ENCODE results near the gene PMCH. TPM values are rescaled to one million over a fixed set of nuclear protein-coding genes. Genes with fewer than 3 reads are reported as not detected.

PMCH gene
- total RNA-seq, 1 donor from 2014 or later: not detected

DNA sequence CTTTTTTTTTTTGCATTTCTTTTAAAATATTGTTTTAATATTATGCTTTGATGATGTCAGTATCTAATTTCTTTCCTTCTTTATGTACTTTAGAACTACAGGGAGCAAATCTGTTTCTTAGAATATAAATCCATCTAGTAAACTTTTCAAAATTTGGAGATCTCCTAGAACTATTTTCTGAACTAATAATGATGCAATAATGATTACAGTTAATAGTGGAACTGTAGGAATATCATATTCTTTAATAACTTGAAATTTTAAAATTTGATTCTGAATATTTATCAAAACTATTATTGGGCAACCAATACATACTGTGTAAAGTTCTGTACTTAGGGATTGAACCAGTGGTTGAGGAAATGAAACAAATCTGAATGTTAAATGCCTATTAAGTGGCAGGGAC is 23.1 kb upstream of the PMCH start:
- TF ChIP-seq, protein P1, sequence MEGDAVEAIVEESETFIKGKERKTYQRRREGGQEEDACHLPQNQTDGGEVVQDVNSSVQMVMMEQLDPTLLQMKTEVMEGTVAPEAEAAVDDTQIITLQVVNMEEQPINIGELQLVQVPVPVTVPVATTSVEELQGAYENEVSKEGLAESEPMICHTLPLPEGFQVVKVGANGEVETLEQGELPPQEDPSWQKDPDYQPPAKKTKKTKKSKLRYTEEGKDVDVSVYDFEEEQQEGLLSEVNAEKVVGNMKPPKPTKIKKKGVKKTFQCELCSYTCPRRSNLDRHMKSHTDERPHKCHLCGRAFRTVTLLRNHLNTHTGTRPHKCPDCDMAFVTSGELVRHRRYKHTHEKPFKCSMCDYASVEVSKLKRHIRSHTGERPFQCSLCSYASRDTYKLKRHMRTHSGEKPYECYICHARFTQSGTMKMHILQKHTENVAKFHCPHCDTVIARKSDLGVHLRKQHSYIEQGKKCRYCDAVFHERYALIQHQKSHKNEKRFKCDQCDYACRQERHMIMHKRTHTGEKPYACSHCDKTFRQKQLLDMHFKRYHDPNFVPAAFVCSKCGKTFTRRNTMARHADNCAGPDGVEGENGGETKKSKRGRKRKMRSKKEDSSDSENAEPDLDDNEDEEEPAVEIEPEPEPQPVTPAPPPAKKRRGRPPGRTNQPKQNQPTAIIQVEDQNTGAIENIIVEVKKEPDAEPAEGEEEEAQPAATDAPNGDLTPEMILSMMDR (IDR thresholded peaks at IDR 0.05): no peak
- DNase-seq (no peak), ATAC-seq (ENCODE audit: low read depth) (no peak)
- Mint-ChIP-seq H3K27ac (no peak overlapping the region), H3K27me3 (no peaks in the 10 kb centered on the region), H3K4me1 (no peaks in the 10 kb centered on the region), H3K9me3 (no peaks in the 10 kb centered on the region), H3K4me3 (no peak overlapping the region), H3K36me3 (ENCODE audit: low read depth) (no peaks in the 10 kb centered on the region)
- ChIA-PET POLR2A (no interaction called here), CTCF (no interaction called here)
- intact Hi-C loops (cut with micrococcal nuclease): no loop called here

DNA sequence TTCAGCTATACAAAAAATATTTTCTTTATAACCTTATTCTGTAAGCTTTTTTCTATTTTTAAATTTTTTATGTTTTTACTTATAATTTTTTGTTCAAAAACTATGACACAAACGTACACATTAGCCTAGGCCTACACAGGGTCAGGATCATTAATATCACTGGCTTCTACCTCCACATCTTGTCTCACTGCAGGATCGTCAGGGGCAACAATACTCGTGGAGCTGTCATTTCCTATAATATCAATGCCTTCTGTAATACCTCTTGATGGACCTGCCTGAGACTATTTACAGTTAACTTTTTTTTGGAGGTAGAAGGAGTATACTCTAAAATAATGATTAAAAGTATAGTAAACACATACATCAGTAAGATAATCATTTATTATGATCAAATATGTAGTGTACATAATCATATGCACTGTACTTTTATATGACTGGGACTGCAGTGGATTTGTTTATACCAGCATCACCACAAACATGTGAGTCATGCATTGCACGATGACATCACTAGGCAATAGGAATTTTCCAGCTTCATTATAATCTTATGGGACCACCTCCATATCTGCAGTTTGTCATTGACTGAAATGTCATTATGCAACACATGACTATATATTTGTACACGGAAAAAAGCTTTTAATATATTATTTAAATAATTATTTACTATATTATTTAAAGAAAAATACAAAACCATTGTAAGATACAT is 18.5 kb upstream of the PMCH start:
- CTCF ChIA-PET: no interaction called here
- no peaks in the 10 kb centered on the region for H3K4me1 Mint-ChIP-seq
- ATAC-seq (ENCODE audit: low read depth) (no peak), DNase-seq (no peak)
- H3K27ac Mint-ChIP-seq: no peak overlapping the region
- intact Hi-C loops (cut with micrococcal nuclease): no loop called here
- TF ChIP-seq, protein P1 (IDR thresholded peaks at IDR 0.05): no peak
- H3K27me3 Mint-ChIP-seq: no peaks in the 10 kb centered on the region
- H3K36me3 Mint-ChIP-seq (ENCODE audit: low read depth): no peaks in the 10 kb centered on the region
- no peaks in the 10 kb centered on the region for H3K9me3 Mint-ChIP-seq
- POLR2A ChIA-PET: no interaction called here
- no peak overlapping the region for H3K4me3 Mint-ChIP-seq

DNA sequence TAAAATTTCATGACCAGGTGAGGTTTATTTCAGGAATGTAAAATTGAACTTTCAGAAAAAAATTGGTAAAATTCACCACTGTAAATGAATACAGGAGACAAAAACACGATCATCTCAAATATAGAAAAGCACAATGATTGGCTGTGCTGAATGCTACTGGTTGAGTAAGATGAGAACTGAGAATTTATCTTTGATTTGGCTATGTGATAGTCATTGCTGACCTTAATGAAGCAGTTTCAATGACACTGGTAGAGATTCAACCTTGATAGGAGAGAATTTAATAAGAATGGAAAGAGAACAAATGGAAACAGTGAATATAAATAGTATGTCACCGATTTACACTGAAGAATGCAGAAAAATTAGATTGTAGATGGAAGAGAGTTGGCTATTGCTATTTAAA is 6.4 kb upstream of the PMCH start:
- no peak overlapping the region for H3K4me3 Mint-ChIP-seq
- no peak overlapping the region for H3K27ac Mint-ChIP-seq
- DNase-seq (no peak), ATAC-seq (ENCODE audit: low read depth) (no peak)
- no peaks in the 10 kb centered on the region for H3K27me3 Mint-ChIP-seq
- H3K36me3 Mint-ChIP-seq (ENCODE audit: low read depth): no peaks in the 10 kb centered on the region
- peaks cover 7% of the 10 kb centered on the region for H3K9me3 Mint-ChIP-seq
- TF ChIP-seq, protein P1 (IDR thresholded peaks at IDR 0.05): no peak
- peaks cover 7% of the 10 kb centered on the region for H3K4me1 Mint-ChIP-seq
- ChIA-PET CTCF (no interaction called here), POLR2A (no interaction called here)
- intact Hi-C loops (cut with micrococcal nuclease): no loop called here

DNA sequence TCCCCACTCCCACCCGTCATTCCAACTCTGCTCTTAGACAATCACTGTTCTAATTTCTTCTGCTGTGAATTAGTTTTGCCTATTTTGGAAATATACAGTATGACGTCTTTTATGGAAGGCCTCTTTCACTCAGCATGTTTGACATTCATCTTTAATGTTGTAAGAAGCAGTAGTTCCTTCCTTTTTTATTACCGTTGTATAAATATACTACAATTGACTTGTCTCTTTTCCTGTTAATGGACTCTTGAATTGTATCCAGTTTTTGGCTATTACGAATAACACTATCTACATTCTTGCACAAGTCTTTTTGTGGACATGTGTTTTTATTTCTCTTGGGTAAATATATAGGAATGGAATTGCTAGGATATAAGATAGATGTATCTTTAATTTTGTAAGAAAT is 4.9 kb upstream of the PMCH start:
- Mint-ChIP-seq H3K36me3 (ENCODE audit: low read depth) (no peaks in the 10 kb centered on the region), H3K4me1 (peaks cover 7% of the 10 kb centered on the region), H3K9me3 (no peaks in the 10 kb centered on the region), H3K27ac (no peak overlapping the region), H3K27me3 (no peaks in the 10 kb centered on the region), H3K4me3 (no peak overlapping the region)
- TF ChIP-seq, protein P1 (IDR thresholded peaks at IDR 0.05): no peak
- CTCF ChIA-PET: no interaction called here
- POLR2A ChIA-PET: no interaction called here
- DNase-seq (no peak), ATAC-seq (ENCODE audit: low read depth) (no peak)
- intact Hi-C loops (cut with micrococcal nuclease): no loop called here

DNA sequence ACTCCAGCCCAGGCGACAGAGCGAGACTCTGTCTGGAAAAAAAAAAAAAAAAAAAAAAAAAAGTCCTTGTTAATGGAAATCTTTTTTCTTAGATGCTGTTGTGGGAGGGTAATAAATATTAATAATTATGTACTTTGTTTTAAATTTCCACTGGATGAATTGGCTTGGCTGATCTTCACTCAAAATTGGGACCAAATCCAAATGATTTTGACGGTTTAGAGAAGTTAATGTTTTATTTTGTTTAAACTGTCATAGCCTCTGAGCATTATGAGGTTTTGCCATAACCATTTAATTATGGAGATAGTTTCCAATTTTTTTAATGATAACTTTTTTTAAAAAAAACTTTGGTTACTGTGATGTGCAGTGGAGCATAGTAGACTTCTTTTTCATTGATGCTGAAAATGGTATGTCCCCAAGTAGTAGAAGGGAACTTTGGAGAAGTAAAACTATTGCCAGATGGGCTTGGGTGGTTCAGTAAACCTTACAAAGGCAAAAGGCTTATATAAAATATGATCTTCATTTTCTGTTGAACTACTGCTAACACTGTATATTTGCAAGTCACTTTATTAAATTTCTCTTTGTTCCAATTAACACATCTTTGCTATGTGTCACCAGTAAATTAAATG is 3.9 kb upstream of the PMCH start:
- Mint-ChIP-seq H3K27me3 (no peaks in the 10 kb centered on the region), H3K9me3 (no peaks in the 10 kb centered on the region), H3K27ac (no peak overlapping the region), H3K36me3 (ENCODE audit: low read depth) (no peaks in the 10 kb centered on the region), H3K4me1 (peaks cover 7% of the 10 kb centered on the region), H3K4me3 (no peak overlapping the region)
- intact Hi-C loops (cut with micrococcal nuclease): no loop called here
- ChIA-PET POLR2A (no interaction called here), CTCF (no interaction called here)
- DNase-seq: no peak
- no peak for ATAC-seq (ENCODE audit: low read depth)
- TF ChIP-seq, protein P1 (IDR thresholded peaks at IDR 0.05): no peak

Measured in activated B cell treated with CpG ODN at 0.5 μM for 24 hours (primary cell).